GM23338 (cell line): ENCODE data around the gene SKA3. TPM values are rescaled to one million over a fixed set of nuclear protein-coding genes. Genes with fewer than 3 reads are reported as not detected.
"Not testable (repeated sequence)": the region's sequence is repeated elsewhere in the genome, so short reads cannot be mapped to it uniquely, and the experiment has no call there.

Experiments
- ATAC-seq: fragments of 200-7000 bp; cut with Tn5 transposase; 3 replicates; pipeline ENCODE4 v1.9.1; 2020
- DNase-seq: peaks from one replicate; pipeline ENCODE4 v3.0.0-alpha.2; 2015; ENCODE audit warnings: low spot score
- H2AFZ ChIP-seq: fragments of 200-600 bp; sonication (generic); 2 replicates; pipeline ENCODE4 v1.8.0; 2016; ENCODE audit warnings: antibody characterized with exemption, mild to moderate bottlenecking, moderate library complexity
- H3F3A ChIP-seq: fragments of 200-600 bp; sonication (generic); replicated peaks from 2 replicates; pipeline ENCODE4 v1.8.0; 2017; ENCODE audit warnings: antibody characterized with exemption, mixed run types, low read depth
- H3K27ac ChIP-seq: fragments of 200-600 bp; sonication (generic); 2 replicates; pipeline ENCODE4 v1.6.1; 2016; ENCODE audit warnings: low read depth
- H3K27me3 ChIP-seq: fragments of 200-600 bp; sonication (generic); 2 replicates; pipeline ENCODE4 v1.8.0; 2016; ENCODE audit warnings: mild to moderate bottlenecking, mixed run types, moderate library complexity; ENCODE audit not compliant: insufficient read depth
- H3K36me3 ChIP-seq: fragments of 200-600 bp; sonication (generic); 2 replicates; pipeline ENCODE4 v1.8.0; 2016; ENCODE audit warnings: mild to moderate bottlenecking; ENCODE audit not compliant: insufficient read depth
- H3K4me1 ChIP-seq: fragments of 200-600 bp; sonication (generic); 2 replicates; pipeline ENCODE4 v1.8.0; 2016; ENCODE audit warnings: mild to moderate bottlenecking, moderate library complexity; ENCODE audit not compliant: insufficient read depth
- H3K4me2 ChIP-seq: fragments of 200-600 bp; sonication (generic); 2 replicates; pipeline ENCODE4 v1.7.1; 2017; ENCODE audit warnings: mixed run types
- H3K4me3 ChIP-seq: fragments of 200-600 bp; sonication (generic); 2 replicates; pipeline ENCODE4 v1.6.1; 2016; ENCODE audit warnings: mixed run types
- H3K79me2 ChIP-seq: fragments of 200-600 bp; sonication (generic); replicated peaks from 2 replicates; pipeline ENCODE4 v1.8.0; 2017; ENCODE audit warnings: mild to moderate bottlenecking; ENCODE audit not compliant: insufficient read depth
- H3K9me2 ChIP-seq: fragments of 200-600 bp; sonication (generic); 2 replicates; pipeline ENCODE4 v1.8.0; 2017; ENCODE audit not compliant: insufficient read depth
- H4K20me1 ChIP-seq: fragments of 200-600 bp; sonication (generic); replicated peaks from 2 replicates; pipeline ENCODE4 v1.8.0; 2017; ENCODE audit warnings: mild to moderate bottlenecking; ENCODE audit not compliant: insufficient read depth
- H3K27ac Mint-ChIP-seq: 2 replicates; pipeline ENCODE4 v1.8.0; 2020; ENCODE audit warnings: inconsistent platforms, mild to moderate bottlenecking, moderate library complexity, mixed read lengths
- H3K27me3 Mint-ChIP-seq: 3 replicates; pipeline ENCODE4 v1.8.0; 2022; ENCODE audit warnings: low read depth, mild to moderate bottlenecking, moderate library complexity, mixed read lengths, inconsistent platforms; ENCODE audit not compliant: insufficient read depth, poor library complexity
- H3K36me3 Mint-ChIP-seq: 3 replicates; pipeline ENCODE4 v1.8.0; 2021; ENCODE audit warnings: low read depth, mild to moderate bottlenecking, inconsistent platforms, moderate library complexity, mixed read lengths
- H3K4me1 Mint-ChIP-seq: 3 replicates; pipeline ENCODE4 v1.8.0; 2020; ENCODE audit warnings: mild to moderate bottlenecking, inconsistent platforms, mixed read lengths
- H3K4me3 Mint-ChIP-seq: 3 replicates; pipeline ENCODE4 v1.8.0; 2021; ENCODE audit warnings: moderate library complexity, mild to moderate bottlenecking, inconsistent platforms, mixed read lengths
- H3K9me3 Mint-ChIP-seq: 3 replicates; pipeline ENCODE4 v1.8.0; 2020; ENCODE audit warnings: moderate library complexity, mild to moderate bottlenecking, inconsistent platforms, mixed read lengths
- ZNF331 ChIP-seq: fragments of 250-450 bp; sonication (Bioruptor Pico); IDR thresholded peaks from 2 replicates; pipeline ENCODE4 v1.5.0; 2020; ENCODE audit warnings: low read depth, mild to moderate bottlenecking, moderate library complexity
- polyA plus RNA-seq: library from polyadenylated mRNA; unstranded; fragments of >200 nt; fragmentation: Nextera tagmentation; extraction: Ambion mirVana; gene quantifications from 2 replicates; pipeline ENCODE4 v1.2.1, GENCODE V29; 2016
- total RNA-seq: library from RNA; depleted of rRNA; stranded (reverse); fragments of >200 nt; shearing (Covaris generic); gene quantifications from 2 replicates; pipeline ENCODE4 v1.2.3, GENCODE V29; 2014

SKA3 gene
- total and polyA plus RNA-seq, 2 experiments from 2014 or later, result 65.9 to 179 TPM

DNA sequence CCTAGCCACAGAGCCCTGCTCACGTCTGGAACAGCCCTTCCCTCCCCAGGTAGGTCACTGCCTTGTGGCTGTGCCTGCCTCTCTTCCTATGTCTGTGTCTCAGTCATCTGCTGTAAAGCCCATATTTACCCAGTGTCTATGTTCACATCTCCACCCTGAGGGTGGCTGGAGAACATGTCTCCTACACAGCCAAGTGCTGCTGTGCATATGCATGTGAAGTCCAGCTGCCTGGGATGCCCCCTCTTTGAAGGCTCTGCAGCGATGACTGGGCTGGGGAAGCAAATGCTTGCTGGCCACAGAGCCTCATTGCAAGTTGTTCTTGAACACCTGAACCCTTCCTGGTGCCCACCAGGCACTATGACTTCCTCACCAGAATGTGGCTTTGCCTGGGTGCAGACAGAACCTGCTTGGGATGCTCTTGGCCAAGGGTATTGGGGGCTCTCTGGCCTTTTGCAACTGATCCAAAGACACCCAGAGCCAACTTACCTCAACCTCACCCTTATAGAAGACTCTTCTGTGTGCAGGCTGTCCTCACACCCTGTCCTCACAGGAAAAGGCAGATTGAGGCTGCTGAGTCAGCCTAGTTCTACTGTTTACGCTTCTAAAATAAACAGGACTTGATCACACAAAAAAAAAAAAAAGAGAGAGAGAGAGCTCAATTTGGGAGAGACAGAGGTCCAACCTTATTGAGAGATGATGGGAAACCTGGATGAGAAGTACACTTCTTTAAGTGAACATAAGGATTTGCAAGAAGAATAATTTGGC lies 26.6 kb upstream of the SKA3 start:
- TF ChIP-seq ZNF331 (CRISPR knock-in tag), result no peak
- H3F3A ChIP-seq, result peaks cover 11% of the 10 kb centered on the region
- H2AFZ ChIP-seq, result no peak overlapping the region
- H4K20me1 ChIP-seq, result no peaks in the 10 kb centered on the region
- no peak overlapping the region for H3K4me3 Mint-ChIP-seq
- no peaks in the 10 kb centered on the region; the same call in 1 of the 2 replicates for H3K36me3 ChIP-seq
- peaks cover 41% of the 10 kb centered on the region for H3K36me3 Mint-ChIP-seq
- H3K4me2 ChIP-seq, result no peak overlapping the region
- no peak overlapping the region for H3K27ac Mint-ChIP-seq
- no peaks in the 10 kb centered on the region for H3K4me1 ChIP-seq
- H3K4me1 Mint-ChIP-seq, result no peaks in the 10 kb centered on the region
- H3K27me3 Mint-ChIP-seq, result peaks cover 8% of the 10 kb centered on the region
- no peak for DNase-seq
- no peaks in the 10 kb centered on the region for H3K27me3 ChIP-seq
- ATAC-seq, result no peak
- no peaks in the 10 kb centered on the region for H3K9me2 ChIP-seq
- H3K4me3 ChIP-seq, result no peak overlapping the region
- peaks cover 70% of the 10 kb centered on the region for H3K9me3 Mint-ChIP-seq
- no peak overlapping the region for H3K27ac ChIP-seq
- no peaks in the 10 kb centered on the region for H3K79me2 ChIP-seq

DNA sequence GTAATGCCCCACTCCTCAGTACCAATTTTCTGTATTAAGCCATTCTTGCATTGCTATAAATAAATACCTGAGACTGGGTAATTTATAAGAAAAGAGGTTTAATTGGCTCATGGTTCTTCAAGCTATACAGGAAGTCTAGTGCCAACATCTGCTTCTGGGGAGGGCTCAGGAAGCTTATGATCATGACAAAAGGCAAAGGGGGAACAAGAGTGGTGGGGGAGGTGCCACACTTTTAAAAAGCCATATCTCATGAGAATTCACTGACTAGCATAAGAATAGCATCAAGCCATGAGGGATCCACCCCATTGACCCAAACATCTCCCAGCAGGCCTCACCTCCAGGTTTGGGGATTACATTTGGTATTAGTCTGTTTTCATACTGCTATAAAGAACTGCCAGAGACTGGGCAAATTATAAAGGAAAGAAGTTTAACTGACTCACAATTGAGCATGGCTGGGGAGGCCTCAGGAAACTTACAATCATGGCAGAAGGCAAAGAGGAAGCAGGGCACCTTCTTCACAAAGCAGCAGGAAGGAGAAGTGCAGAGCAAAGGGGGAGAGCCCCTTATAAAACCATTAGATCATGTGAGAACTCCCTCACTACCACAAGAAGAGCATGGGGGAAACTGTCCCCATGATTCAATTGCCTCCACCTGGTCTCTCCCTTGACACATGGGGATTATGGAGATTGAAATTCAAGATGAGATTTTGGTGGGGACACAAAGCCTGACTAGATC lies 25.3 kb upstream of the SKA3 start:
- H3K27me3 Mint-ChIP-seq, H3K27me3 ChIP-seq, H3K36me3 ChIP-seq, H3K4me1 ChIP-seq, H3K9me2 ChIP-seq, ATAC-seq, H3K4me1 Mint-ChIP-seq, H3K4me3 Mint-ChIP-seq, H3F3A ChIP-seq, H3K27ac Mint-ChIP-seq, H3K79me2 ChIP-seq, H4K20me1 ChIP-seq, H3K4me3 ChIP-seq, H3K27ac ChIP-seq, H3K4me2 ChIP-seq, H2AFZ ChIP-seq, DNase-seq: not testable (repeated sequence)
- Mint-ChIP-seq H3K36me3 (peaks cover 43% of the 10 kb centered on the region), H3K9me3 (peaks cover 69% of the 10 kb centered on the region)

DNA sequence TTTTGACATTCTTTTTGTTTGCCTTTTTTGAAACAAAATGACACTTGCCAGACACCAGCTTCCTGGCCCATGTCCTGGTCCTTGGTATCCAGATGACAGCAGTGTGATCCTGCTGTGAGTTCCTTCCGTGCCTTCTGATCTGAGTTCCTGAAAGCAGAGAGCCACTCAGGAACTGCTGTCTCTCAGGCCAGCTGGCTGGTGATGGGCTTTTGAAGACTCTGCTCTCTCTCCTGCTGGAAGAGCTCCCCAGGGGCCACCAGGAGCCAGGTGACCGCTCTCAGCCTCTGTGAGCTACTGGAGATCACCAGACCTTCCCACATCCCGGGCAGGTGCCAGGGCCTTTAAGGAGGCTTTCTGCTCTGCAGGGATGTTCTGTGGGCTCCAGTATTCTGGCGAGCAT lies 22.0 kb upstream of the SKA3 start:
- not testable (repeated sequence) for DNase-seq, H3K4me1 Mint-ChIP-seq, H3F3A ChIP-seq, H3K4me3 ChIP-seq, H3K27ac ChIP-seq, H3K4me3 Mint-ChIP-seq, H3K4me2 ChIP-seq, H3K27me3 ChIP-seq, H3K27me3 Mint-ChIP-seq, H3K4me1 ChIP-seq, H3K9me2 ChIP-seq, H2AFZ ChIP-seq, H3K36me3 ChIP-seq, H4K20me1 ChIP-seq, ATAC-seq, H3K27ac Mint-ChIP-seq, H3K79me2 ChIP-seq
- Mint-ChIP-seq H3K9me3 (peaks cover 54% of the 10 kb centered on the region), H3K36me3 (peaks cover 35% of the 10 kb centered on the region)

DNA sequence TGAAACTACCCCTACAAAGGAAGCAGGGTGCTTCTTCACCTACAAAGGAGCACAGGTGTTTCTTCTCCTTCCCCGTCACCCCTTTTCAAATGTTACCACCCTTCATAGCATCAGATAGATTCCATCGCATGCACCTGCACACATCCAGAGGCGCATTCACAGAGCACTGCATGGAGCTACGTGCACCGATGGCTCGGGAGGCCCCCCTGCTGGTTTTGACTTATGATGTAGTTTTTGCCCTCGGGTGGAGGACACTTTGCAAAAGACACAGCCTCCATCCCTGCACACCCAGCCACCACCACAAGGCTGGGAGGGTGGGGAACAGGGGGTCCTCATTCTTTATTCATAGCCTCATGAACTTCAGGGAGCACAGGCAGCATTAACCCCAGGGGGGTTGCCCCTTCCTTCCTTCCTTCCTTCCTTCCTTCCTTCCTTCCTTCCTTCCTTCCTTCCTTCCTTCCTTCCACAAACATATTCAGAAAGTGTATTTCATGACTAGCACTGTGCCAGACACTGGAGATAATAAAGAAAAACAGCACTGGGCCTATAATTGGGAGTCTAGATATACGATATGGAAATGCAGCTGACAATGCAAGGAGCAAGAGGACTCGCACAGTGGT lies 21.4 kb upstream of the SKA3 start:
- not testable (repeated sequence) for H4K20me1 ChIP-seq, H3F3A ChIP-seq, H3K36me3 ChIP-seq, H3K27me3 Mint-ChIP-seq, H2AFZ ChIP-seq, H3K4me1 ChIP-seq, H3K79me2 ChIP-seq, H3K4me3 Mint-ChIP-seq, H3K27me3 ChIP-seq, DNase-seq, H3K4me3 ChIP-seq, H3K4me1 Mint-ChIP-seq, H3K9me2 ChIP-seq, H3K4me2 ChIP-seq, H3K27ac Mint-ChIP-seq, ATAC-seq, H3K27ac ChIP-seq
- H3K9me3 Mint-ChIP-seq, result peaks cover 48% of the 10 kb centered on the region
- peaks cover 30% of the 10 kb centered on the region for H3K36me3 Mint-ChIP-seq

DNA sequence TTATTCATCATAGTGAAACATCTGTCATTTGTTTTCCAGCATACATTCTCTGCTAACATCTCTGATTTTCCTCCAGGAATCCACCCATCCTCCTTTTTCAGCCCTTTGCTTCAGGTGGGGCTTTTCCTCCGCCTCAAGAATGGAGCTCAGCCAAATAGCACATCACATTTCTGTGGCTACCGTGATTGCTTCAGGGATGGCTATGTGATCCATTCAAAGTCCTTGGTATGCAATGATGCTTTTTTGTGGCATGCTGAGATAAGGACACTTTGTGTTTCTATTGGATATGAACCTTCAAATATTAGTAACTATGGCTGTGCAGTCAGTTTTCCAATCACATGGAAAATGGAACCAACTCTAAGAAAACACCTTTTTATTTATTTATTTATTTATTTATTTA lies 18.4 kb upstream of the SKA3 start:
- not testable (repeated sequence) for H3K27me3 Mint-ChIP-seq, H3K27me3 ChIP-seq, H3K27ac ChIP-seq, H3F3A ChIP-seq, H3K4me1 Mint-ChIP-seq, H3K79me2 ChIP-seq, DNase-seq, H3K4me3 ChIP-seq, ATAC-seq, H3K9me2 ChIP-seq, H3K27ac Mint-ChIP-seq, H4K20me1 ChIP-seq, H3K4me3 Mint-ChIP-seq, H3K4me1 ChIP-seq, H3K36me3 ChIP-seq, H3K4me2 ChIP-seq, H2AFZ ChIP-seq
- H3K9me3 Mint-ChIP-seq, result peaks cover 19% of the 10 kb centered on the region
- peaks cover 11% of the 10 kb centered on the region for H3K36me3 Mint-ChIP-seq

DNA sequence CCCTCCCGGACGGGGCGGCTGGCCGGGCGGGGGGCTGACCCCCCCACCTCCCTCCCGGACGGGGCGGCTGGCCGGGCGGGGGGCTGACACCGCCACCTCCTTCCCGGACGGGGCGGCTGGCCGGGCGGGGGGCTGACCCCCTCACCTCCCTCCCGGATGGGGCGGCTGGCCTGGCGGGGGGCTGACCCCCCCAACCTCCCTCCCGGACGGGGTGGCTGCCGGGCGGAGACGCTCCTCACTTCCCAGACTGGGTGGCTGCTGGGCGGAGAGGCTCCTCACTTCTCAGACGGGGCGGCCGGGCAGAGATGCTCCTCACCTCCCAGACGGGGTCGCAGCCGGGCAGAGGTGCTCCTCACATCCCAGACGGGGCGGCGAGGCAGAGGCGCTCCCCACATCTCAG lies 10.1 kb upstream of the SKA3 start:
- not testable (repeated sequence) for DNase-seq, H3K27me3 Mint-ChIP-seq, H3K79me2 ChIP-seq, H3K4me1 Mint-ChIP-seq, H2AFZ ChIP-seq, H3K27ac ChIP-seq, H3K27me3 ChIP-seq, H3K4me3 Mint-ChIP-seq, H3F3A ChIP-seq, H3K9me2 ChIP-seq, H4K20me1 ChIP-seq, H3K27ac Mint-ChIP-seq, H3K4me2 ChIP-seq, ATAC-seq, H3K36me3 ChIP-seq, H3K4me3 ChIP-seq, H3K4me1 ChIP-seq
- Mint-ChIP-seq H3K36me3 (peaks cover 36% of the 10 kb centered on the region), H3K9me3 (peaks cover 38% of the 10 kb centered on the region)
